NCI-H146 (cell line): ENCODE results near the gene GNAT3.

Experiments
- DNase-seq: peaks from one replicate; lab custom pipeline; 2025; lab: John Stamatoyannopoulos, UW

GNAT3 gene

GRCh38 chr7:80417211-80417793, 94.6 kb downstream of the GNAT3 start:
- DNase-seq, result no peak

GRCh38 chr7:80415522-80415921, 96.3 kb downstream of the GNAT3 start:
- DNase-seq, result no peak

- DNase-seq, result no peak
Measured at GRCh38 chr7:80415114-80415513, 96.8 kb downstream of the GNAT3 start.

GRCh38 chr7:80414331-80414730, 97.5 kb downstream of the GNAT3 start:
- no peak for DNase-seq

- no peak for DNase-seq
Measured at GRCh38 chr7:80413383-80413945, 98.4 kb downstream of the GNAT3 start.

GRCh38 chr7:80412842-80413241, 99.0 kb downstream of the GNAT3 start:
- no peak for DNase-seq

- no peak for DNase-seq
Measured at GRCh38 chr7:80411621-80412020, 100.2 kb downstream of the GNAT3 start.

- no peak for DNase-seq
Measured at GRCh38 chr7:80410081-80410480, 101.8 kb downstream of the GNAT3 start.
